Esophagus (tissue), 2 donors: ENCODE results near the gene WDR35. TPM values are rescaled to one million over a fixed set of nuclear protein-coding genes. Genes with fewer than 3 reads are reported as not detected.

Source experiments
- H3K27ac ChIP-seq, 2 donors: one replicate each; pipeline ENCODE4 v1.5.1; 2013; ENCODE audit warnings: low read depth in 2 of 2, mild to moderate bottlenecking in 2 of 2, inconsistent platforms in 1 of 2, low read length in 1 of 2, moderate library complexity in 1 of 2
- H3K27me3 ChIP-seq, 2 donors: one replicate each; pipeline ENCODE4 v1.6.1; 2013; ENCODE audit warnings: low read length in 2 of 2, control low read depth in 1 of 2, mild to moderate bottlenecking in 1 of 2; ENCODE audit not compliant: insufficient read depth in 2 of 2, control insufficient read depth in 1 of 2
- H3K36me3 ChIP-seq, 2 donors: one replicate each; pipeline ENCODE4 v1.6.1; 2013; ENCODE audit warnings: low read length in 1 of 2; ENCODE audit not compliant: control insufficient read depth in 2 of 2, insufficient read depth in 2 of 2
- H3K4me1 ChIP-seq, 2 donors: one replicate each; pipeline ENCODE4 v1.6.1; 2013; ENCODE audit warnings: low read length in 1 of 2; ENCODE audit not compliant: control insufficient read depth in 2 of 2, insufficient read depth in 2 of 2
- H3K4me3 ChIP-seq, 2 donors: one replicate each; pipeline ENCODE4 v1.5.1; 2013; ENCODE audit warnings: low read length in 2 of 2, mild to moderate bottlenecking in 2 of 2, low read depth in 1 of 2, moderate library complexity in 1 of 2
- H3K9me3 ChIP-seq, 2 donors: one replicate each; pipeline ENCODE4 v1.6.1; 2013; ENCODE audit warnings: mild to moderate bottlenecking in 2 of 2, low read depth in 1 of 2, low read length in 1 of 2, moderate library complexity in 1 of 2; ENCODE audit not compliant: control insufficient read depth in 2 of 2, insufficient read depth in 1 of 2
- WGBS, 2 donors: extraction: QIAGEN DNeasy Blood & Tissue Kit; methylation state at CpG; one replicate each; pipeline ENCODE4 v1.1.7; 2013; 5-methylcytosine and 5-hydroxymethylcytosine counted together
- polyA plus RNA-seq, 2 donors: library from polyadenylated mRNA; stranded (reverse); fragments of 200-250 nt; gene quantifications; one replicate each; pipeline ENCODE4 v1.2.3, GENCODE V29; 2013
- donor health status: healthy with polysubstance abuse.
- donor health status: Bipolar disorder and iron deficiency.

The WDR35 gene
- polyA plus RNA-seq, 2 donors: 0.83 to 1.3 TPM

GRCh38 chr2:19890104-19890503 lies 99.8 kb downstream of the WDR35 start:
- no peaks in the 10 kb centered on the region for H3K9me3 ChIP-seq
- H3K36me3 ChIP-seq: no peaks in the 10 kb centered on the region
- H3K4me3 ChIP-seq: no peak overlapping the region
- 74 to 76% methylated on average over 3 of the region's 3 CpGs for WGBS, 2 donors
- no peaks in the 10 kb centered on the region for H3K27me3 ChIP-seq
- no peak overlapping the region for H3K27ac ChIP-seq
- no peaks in the 10 kb centered on the region for H3K4me1 ChIP-seq

GRCh38 chr2:19888831-19889230 lies 101.1 kb downstream of the WDR35 start:
- H3K36me3 ChIP-seq: no peaks in the 10 kb centered on the region
- no peaks in the 10 kb centered on the region for H3K4me1 ChIP-seq
- H3K9me3 ChIP-seq: no peaks in the 10 kb centered on the region
- no peaks in the 10 kb centered on the region for H3K27me3 ChIP-seq
- no peak overlapping the region for H3K27ac ChIP-seq
- 91% methylated on average over 4 of the region's 4 CpGs for WGBS, 2 donors
- H3K4me3 ChIP-seq: no peak overlapping the region

GRCh38 chr2:19887510-19887909 lies 102.4 kb downstream of the WDR35 start:
- Histone ChIP-seq H3K9me3 (no peaks in the 10 kb centered on the region), H3K27ac (no peak overlapping the region), H3K4me3 (no peak overlapping the region), H3K36me3 (no peaks in the 10 kb centered on the region), H3K27me3 (no peaks in the 10 kb centered on the region), H3K4me1 (no peaks in the 10 kb centered on the region)
- 75 to 78% methylated on average over 7 of the region's 7 CpGs for WGBS, 2 donors

GRCh38 chr2:19886261-19886660 lies 103.6 kb downstream of the WDR35 start:
- Histone ChIP-seq H3K27me3 (no peaks in the 10 kb centered on the region), H3K4me1 (no peaks in the 10 kb centered on the region), H3K4me3 (no peak overlapping the region), H3K27ac (no peak overlapping the region), H3K36me3 (no peaks in the 10 kb centered on the region), H3K9me3 (no peaks in the 10 kb centered on the region)
- WGBS, 2 donors: 51 to 72% methylated on average over 11 of the region's 11 CpGs

GRCh38 chr2:19885791-19886190 lies 104.1 kb downstream of the WDR35 start:
- H3K4me3 ChIP-seq: no peak overlapping the region
- H3K4me1 ChIP-seq: no peaks in the 10 kb centered on the region
- no peaks in the 10 kb centered on the region for H3K27me3 ChIP-seq
- no peak overlapping the region for H3K27ac ChIP-seq
- no peaks in the 10 kb centered on the region for H3K36me3 ChIP-seq
- H3K9me3 ChIP-seq: no peaks in the 10 kb centered on the region
- WGBS, 2 donors: 69% methylated on average over 7 of the region's 7 CpGs

- no peaks in the 10 kb centered on the region for H3K27me3 ChIP-seq
- no peaks in the 10 kb centered on the region for H3K9me3 ChIP-seq
- no peak overlapping the region for H3K4me3 ChIP-seq
- 97% methylated on average over 8 of the region's 8 CpGs for WGBS, 2 donors
- H3K36me3 ChIP-seq: peaks cover 0 to 2% of the 10 kb centered on the region in 2 donors
- H3K27ac ChIP-seq: no peak overlapping the region
- H3K4me1 ChIP-seq: no peaks in the 10 kb centered on the region
Observed at GRCh38 chr2:19883971-19884720, 105.8 kb downstream of the WDR35 start.

GRCh38 chr2:19883486-19883885 lies 106.4 kb downstream of the WDR35 start:
- H3K9me3 ChIP-seq: no peaks in the 10 kb centered on the region
- peaks cover 0 to 2% of the 10 kb centered on the region in 2 donors for H3K36me3 ChIP-seq
- no peak overlapping the region for H3K27ac ChIP-seq
- H3K27me3 ChIP-seq: no peaks in the 10 kb centered on the region
- H3K4me3 ChIP-seq: no peak overlapping the region
- WGBS, 2 donors: 39 to 46% methylated on average over 2 of the region's 2 CpGs
- no peaks in the 10 kb centered on the region for H3K4me1 ChIP-seq

- Histone ChIP-seq H3K36me3 (peaks cover 0 to 2% of the 10 kb centered on the region in 2 donors), H3K27me3 (no peaks in the 10 kb centered on the region), H3K4me3 (no peak overlapping the region), H3K4me1 (no peaks in the 10 kb centered on the region), H3K27ac (no peak overlapping the region), H3K9me3 (no peaks in the 10 kb centered on the region)
- WGBS, 2 donors: 91 to 94% methylated on average over 2 of the region's 2 CpGs
Observed at GRCh38 chr2:19882286-19882685, 107.6 kb downstream of the WDR35 start.

- H3K4me3 ChIP-seq: no peak overlapping the region
- H3K9me3 ChIP-seq: no peaks in the 10 kb centered on the region
- H3K27me3 ChIP-seq: no peaks in the 10 kb centered on the region
- WGBS, 2 donors: 46 to 70% methylated on average over 2 of the region's 2 CpGs
- H3K27ac ChIP-seq: no peak overlapping the region
- no peaks in the 10 kb centered on the region for H3K4me1 ChIP-seq
- H3K36me3 ChIP-seq: peaks cover 0 to 2% of the 10 kb centered on the region in 2 donors
Observed at GRCh38 chr2:19881908-19882265, 108.0 kb downstream of the WDR35 start.

- Histone ChIP-seq H3K9me3 (no peaks in the 10 kb centered on the region), H3K36me3 (peaks cover 0 to 2% of the 10 kb centered on the region in 2 donors), H3K27ac (no peak overlapping the region), H3K4me1 (no peaks in the 10 kb centered on the region), H3K4me3 (no peak overlapping the region), H3K27me3 (no peaks in the 10 kb centered on the region)
- WGBS, 2 donors: 85 to 90% methylated on average over 2 of the region's 2 CpGs
Observed at GRCh38 chr2:19881221-19881907, 108.5 kb downstream of the WDR35 start.
